Measurements from ENCODE around the gene UPF1.

GRCh38 chr19:18844806-18845329 lies 13.1 kb downstream of the UPF1 start:
- no peak for TF ChIP-seq EZH2phosphoT487 (conservative IDR thresholded peaks at IDR 0.05; ENCODE audit: low read length)
- TF ChIP-seq CTCF (IDR thresholded peaks at IDR 0.05; ENCODE audit: insufficient read depth, low read length, poor library complexity, severe bottlenecking) = no peak
